H1 (cell line): Measurements from ENCODE around the gene TSHZ2. TPM values are rescaled to one million over a fixed set of nuclear protein-coding genes. Genes with fewer than 3 reads are reported as not detected.

Source experiments
- CTCF ChIA-PET: fragments of 300-600 bp; sonication (Branson Sonifier 250); formaldehyde crosslinking; loops from one replicate; lab custom pipeline; 2021; ENCODE audit not compliant: partially characterized antibody; lab: Charles Lee
- POLR2A ChIA-PET: fragments of 300-600 bp; sonication (Branson Sonifier 250); formaldehyde crosslinking; loops from one replicate; lab custom pipeline; 2021; ENCODE audit warnings: inconsistent platforms; ENCODE audit not compliant: partially characterized antibody; lab: Charles Lee
- DNase-seq, 2 experiments: peaks; one replicate each; pipeline versions ENCODE4 v3.0.0 to v3.0.0-alpha.2; 2010 to 2022; ENCODE audit warnings: low spot score in 2 of 2, low read depth in 1 of 2, mixed read lengths in 1 of 2
- FAIRE-seq: peaks from 2 replicates; lab custom pipeline; 2011; peaks lifted over from hg19 to GRCh38; lab: Jason Lieb, UNC
- H2AFZ ChIP-seq: 2 replicates; pipeline ENCODE4 v1.8.1; 2012; ENCODE audit warnings: low read length, inconsistent platforms
- H2AK5ac ChIP-seq: 2 replicates; pipeline ENCODE4 v1.6.1; 2013; ENCODE audit warnings: low read depth, low read length
- H2BK120ac ChIP-seq: replicated peaks from 2 replicates; pipeline ENCODE3; 2013; ENCODE audit warnings: low read depth, low read length, inconsistent platforms
- H2BK12ac ChIP-seq: 2 replicates; pipeline ENCODE4 v1.6.1; 2013; ENCODE audit warnings: low read depth, low read length
- H2BK15ac ChIP-seq: 2 replicates; pipeline ENCODE4 v1.6.1; 2013; ENCODE audit warnings: low read length
- H2BK20ac ChIP-seq: 2 replicates; pipeline ENCODE4 v1.6.1; 2013; ENCODE audit warnings: low read length
- H2BK5ac ChIP-seq: 2 replicates; pipeline ENCODE4 v1.6.1; 2013; ENCODE audit warnings: low read depth, low read length
- H3K14ac ChIP-seq: 2 replicates; pipeline ENCODE4 v1.6.1; 2013; ENCODE audit warnings: inconsistent platforms; ENCODE audit not compliant: insufficient read length
- H3K18ac ChIP-seq: 2 replicates; pipeline ENCODE4 v1.6.1; 2013; ENCODE audit warnings: low read length; ENCODE audit errors: extremely low read depth
- H3K23ac ChIP-seq: 2 replicates; pipeline ENCODE4 v1.6.1; 2013; ENCODE audit warnings: inconsistent platforms; ENCODE audit not compliant: insufficient read length
- H3K23me2 ChIP-seq: 2 replicates; pipeline ENCODE4 v1.6.1; 2013; ENCODE audit warnings: low read depth, low read length
- H3K27ac ChIP-seq: 2 replicates; pipeline ENCODE4 v1.6.1; 2011; ENCODE audit warnings: low read depth, low read length, inconsistent platforms
- H3K27me3 ChIP-seq, 4 experiments: replicated peaks in 1 of 4; 1 replicate in 1 of 4; 2 replicates in 3 of 4; pipeline versions ENCODE4 v1.6.1 to v1.8.1; 2011 to 2013; ENCODE audit warnings: low read length in 3 of 4, mild to moderate bottlenecking in 3 of 4, inconsistent platforms in 2 of 4, mixed read lengths in 2 of 4, moderate library complexity in 1 of 4; ENCODE audit not compliant: control insufficient read depth in 3 of 4, insufficient read depth in 3 of 4; ENCODE audit errors: extremely low read depth in 1 of 4
- H3K36me3 ChIP-seq, 4 experiments: 2 replicates each; pipeline versions ENCODE4 v1.6.1 to v1.8.1; 2011 to 2013; ENCODE audit warnings: mild to moderate bottlenecking in 4 of 4, low read length in 3 of 4, moderate library complexity in 2 of 4, control low read depth in 1 of 4, inconsistent platforms in 1 of 4; ENCODE audit not compliant: insufficient read depth in 4 of 4, control insufficient read depth in 2 of 4
- H3K4ac ChIP-seq: replicated peaks from 2 replicates; pipeline ENCODE3; 2013; ENCODE audit warnings: low read length, low read depth, mixed read lengths, inconsistent platforms; ENCODE audit not compliant: insufficient read length
- H3K4me1 ChIP-seq, 4 experiments: replicated peaks in 1 of 4; 1 replicate in 1 of 4; 2 replicates in 3 of 4; pipeline versions ENCODE4 v1.6.1 to v1.8.1; 2011 to 2013; ENCODE audit warnings: low read length in 3 of 4, inconsistent platforms in 2 of 4, mixed read lengths in 1 of 4; ENCODE audit not compliant: insufficient read depth in 4 of 4, control insufficient read depth in 3 of 4
- H3K4me2 ChIP-seq, 2 experiments: 2 replicates each; pipeline versions ENCODE4 v1.6.1 to v1.8.1; 2011 to 2013; ENCODE audit warnings: low read depth in 2 of 2, low read length in 2 of 2, control low read depth in 1 of 2, inconsistent platforms in 1 of 2, mild to moderate bottlenecking in 1 of 2; ENCODE audit not compliant: insufficient read depth in 1 of 2
- H3K4me3 ChIP-seq, 4 experiments: fragments of 200-600, 300-600 bp in 1 of 4; sonication (generic), shearing (Covaris generic), sonication (Bioruptor Twin) in 1 of 4; 2 replicates each; pipeline versions ENCODE4 v1.5.1 to v1.8.1; 2011 to 2016; ENCODE audit warnings: low read length in 4 of 4, low read depth in 3 of 4, control low read depth in 2 of 4, inconsistent platforms in 2 of 4, mild to moderate bottlenecking in 2 of 4, mixed read lengths in 1 of 4, moderate library complexity in 1 of 4; ENCODE audit not compliant: insufficient read depth in 2 of 4; ENCODE audit errors: extremely low read depth in 1 of 4
- H3K56ac ChIP-seq: replicated peaks from 2 replicates; pipeline ENCODE3; 2013; ENCODE audit warnings: low read depth, mild to moderate bottlenecking, mixed read lengths, low read length, inconsistent platforms; ENCODE audit not compliant: insufficient read length
- H3K79me1 ChIP-seq: 2 replicates; pipeline ENCODE4 v1.6.1; 2013; ENCODE audit warnings: low read depth, low read length, control low read depth
- H3K79me2 ChIP-seq, 2 experiments: 2 replicates each; pipeline versions ENCODE4 v1.6.1 to v1.8.1; 2012 to 2013; ENCODE audit warnings: low read length in 2 of 2, mild to moderate bottlenecking in 2 of 2, inconsistent platforms in 1 of 2; ENCODE audit not compliant: insufficient read depth in 2 of 2, control insufficient read depth in 1 of 2
- H3K9ac ChIP-seq, 4 experiments: replicated peaks in 1 of 4; 1 replicate in 1 of 4; 2 replicates in 3 of 4; pipeline versions ENCODE4 v1.6.1 to v1.8.1; 2011 to 2013; ENCODE audit warnings: low read depth in 3 of 4, low read length in 3 of 4, control low read depth in 2 of 4, mild to moderate bottlenecking in 2 of 4, moderate library complexity in 2 of 4, inconsistent platforms in 1 of 4; ENCODE audit errors: extremely low read depth in 1 of 4
- H3K9me3 ChIP-seq, 2 experiments: 2 replicates each; pipeline versions ENCODE4 v1.6.1 to v1.8.1; 2012 to 2013; ENCODE audit warnings: mild to moderate bottlenecking in 2 of 2, moderate library complexity in 2 of 2, control low read depth in 1 of 2, inconsistent platforms in 1 of 2, low read depth in 1 of 2, low read length in 1 of 2, mixed read lengths in 1 of 2; ENCODE audit not compliant: insufficient read depth in 2 of 2
- H4K20me1 ChIP-seq, 2 experiments: replicated peaks in 1 of 2; 2 replicates each; pipeline versions ENCODE3 to v1.8.1; 2011 to 2013; ENCODE audit warnings: inconsistent platforms in 2 of 2, low read length in 2 of 2, mild to moderate bottlenecking in 1 of 2; ENCODE audit not compliant: insufficient read depth in 2 of 2, control insufficient read depth in 1 of 2
- H4K5ac ChIP-seq: 2 replicates; pipeline ENCODE4 v1.6.1; 2013; ENCODE audit warnings: low read length, low read depth, mixed read lengths, inconsistent platforms; ENCODE audit not compliant: insufficient read length
- H4K8ac ChIP-seq: 2 replicates; pipeline ENCODE4 v1.8.0; 2013; ENCODE audit warnings: mild to moderate bottlenecking, moderate library complexity, low read length, inconsistent platforms; ENCODE audit not compliant: insufficient read depth; ENCODE audit errors: extremely low read depth
- H4K91ac ChIP-seq: replicated peaks from 2 replicates; pipeline ENCODE3; 2013; ENCODE audit warnings: low read length, mixed read lengths, inconsistent platforms; ENCODE audit not compliant: insufficient read length
- CBX5 ChIP-seq: fragments of 300-800, 300-1000 bp; sonication (generic); IDR thresholded peaks from 2 replicates; pipeline ENCODE4 v1.7.1; 2016; ENCODE audit warnings: antibody characterized with exemption, low read length, low read depth
- JUN ChIP-seq: IDR thresholded peaks from 2 replicates; pipeline ENCODE4 v1.6.1; 2011; ENCODE audit warnings: low read depth, mild to moderate bottlenecking, improper control_type of control experiment, low read length
- MAFK ChIP-seq: IDR thresholded peaks from 2 replicates; pipeline ENCODE4 v1.6.1; 2012; ENCODE audit warnings: low read depth, mild to moderate bottlenecking, improper control_type of control experiment, low read length
- RFX5 ChIP-seq: IDR thresholded peaks from 2 replicates; pipeline ENCODE4 v1.6.1; 2011; ENCODE audit warnings: low read depth, low read length, improper control_type of control experiment, borderline replicate concordance
- WGBS, 2 experiments: shearing (Covaris generic) in 1 of 2; methylation state at CpG; one replicate each; pipeline versions ENCODE4 v1.1.6 to v1.1.7; 2013 to 2015; ENCODE audit warnings: low lambda C conversion rate in 2 of 2, mixed read lengths in 2 of 2, inconsistent platforms in 1 of 2, low coverage in 1 of 2, missing lambda C conversion rate in 1 of 2; ENCODE audit not compliant: insufficient replicate concordance in 2 of 2, insufficient coverage in 1 of 2, insufficient read length in 1 of 2; ENCODE audit errors: extremely low coverage in 1 of 2, missing lambda C conversion rate in 1 of 2; 5-methylcytosine and 5-hydroxymethylcytosine counted together
- polyA plus RNA-seq, 7 experiments: library from polyadenylated mRNA; depleted of rRNA in 3 of 7; stranded (reverse) in 5 of 7; unstranded in 2 of 7; fragments of >200 nt in 5 of 7; fragments of 200-250 nt in 2 of 7; gene quantifications; 1 replicate in 5 of 7; 2 replicates in 1 of 7; 4 replicates in 1 of 7; pipeline versions ENCODE4 v1.2.1 to v1.2.3, GENCODE V29; 2011 to 2013; ENCODE audit warnings: missing spikeins in 2 of 7, mixed read lengths in 2 of 7
- total RNA-seq: library from RNA; stranded (reverse); fragmentation: NEBNext Ultra II Directional; extraction: Animal tissue kit (Norgen Biotek cat#: 25700); gene quantifications from 2 replicates; pipeline ENCODE4 v1.2.1, GENCODE V29; 2021

The TSHZ2 gene
- total and polyA plus RNA-seq, 2 of the 8 experiments (the other 6 are each of a cell fraction or from before 2014, with no cell fraction given) = 0.14 to 0.30 TPM

GRCh38 chr20:52975803-52976531 is 3.8 kb downstream of the TSHZ2 start:
- no peak overlapping the region for H2BK15ac ChIP-seq
- no peaks in the 10 kb centered on the region for H4K20me1 ChIP-seq
- no peak overlapping the region for H2BK12ac ChIP-seq
- DNase-seq = no peak
- H3K23me2 ChIP-seq = peaks cover 15% of the 10 kb centered on the region
- no peaks in the 10 kb centered on the region for H3K9me3 ChIP-seq
- WGBS, 2 experiments = 89% methylated on average over 3 of the region's 3 CpGs; no CpG with 5 or more reads in 1 of the 2 experiments
- no peaks in the 10 kb centered on the region for H3K79me2 ChIP-seq
- H3K4me2 ChIP-seq = no peak overlapping the region
- H4K91ac ChIP-seq = no peak overlapping the region
- H2AK5ac ChIP-seq = no peak overlapping the region
- peaks cover 0 to 8% (median 0%) of the 10 kb centered on the region in 4 experiments; a peak in 4 of 7 replicates for H3K27me3 ChIP-seq
- H2AFZ ChIP-seq = no peak overlapping the region
- TF ChIP-seq RFX5 = no peak
- TF ChIP-seq CBX5 = no peak
- TF ChIP-seq MAFK = no peak
- no peak for TF ChIP-seq JUN
- TF ChIP-seq, all 59 proteins: peak for 0
- Histone ChIP-seq H3K79me1 (no peaks in the 10 kb centered on the region), H3K4me3 (no peak overlapping the region), H3K14ac (no peak overlapping the region), H2BK20ac (no peak overlapping the region), H3K36me3 (no peaks in the 10 kb centered on the region), H3K18ac (no peak overlapping the region), H3K4me1 (no peaks in the 10 kb centered on the region), H3K23ac (no peak overlapping the region), H3K56ac (no peak overlapping the region), H3K4ac (no peak overlapping the region), H2BK5ac (no peak overlapping the region), H2BK120ac (no peak overlapping the region), H3K9ac (no peak overlapping the region), H4K5ac (no peak overlapping the region), H4K8ac (no peak overlapping the region), H3K27ac (no peak overlapping the region)
- ChIA-PET CTCF (interaction anchor here (1.1 to 1.5 kb wide), 2 partner anchors 9 to 13 kb away, joined by 3 to 4 read pairs; no protein-coding TSS in a partner anchor), POLR2A (no interaction called here)
- no peak for FAIRE-seq
